Endothelial cell (in vitro differentiated cells): ENCODE measurements around the gene HDAC4. TPM values are rescaled to one million over a fixed set of nuclear protein-coding genes. Genes with fewer than 3 reads are reported as not detected.

Experiments used
- DNase-seq: peaks from one replicate; pipeline ENCODE4 v3.0.0; 2021; ENCODE audit warnings: low spot score
- H3K27ac Mint-ChIP-seq: one replicate; pipeline ENCODE4 v1.8.0; 2021; ENCODE audit warnings: mixed read lengths, inconsistent platforms; ENCODE audit not compliant: unreplicated experiment
- H3K27me3 Mint-ChIP-seq: one replicate; pipeline ENCODE4 v1.8.0; 2021; ENCODE audit warnings: mild to moderate bottlenecking, moderate library complexity, mixed read lengths, inconsistent platforms; ENCODE audit not compliant: unreplicated experiment
- H3K36me3 Mint-ChIP-seq: one replicate; pipeline ENCODE4 v1.8.0; 2021; ENCODE audit warnings: mild to moderate bottlenecking, low read depth, mixed read lengths, inconsistent platforms; ENCODE audit not compliant: unreplicated experiment
- H3K4me1 Mint-ChIP-seq: one replicate; pipeline ENCODE4 v1.8.0; 2021; ENCODE audit warnings: mild to moderate bottlenecking, mixed read lengths, inconsistent platforms; ENCODE audit not compliant: unreplicated experiment
- H3K4me3 Mint-ChIP-seq: one replicate; pipeline ENCODE4 v1.8.0; 2021; ENCODE audit warnings: mild to moderate bottlenecking, mixed read lengths, inconsistent platforms; ENCODE audit not compliant: unreplicated experiment
- H3K9me3 Mint-ChIP-seq: one replicate; pipeline ENCODE4 v1.8.0; 2021; ENCODE audit warnings: mixed read lengths, inconsistent platforms; ENCODE audit not compliant: unreplicated experiment
- CTCF ChIP-seq: fragments of 200-600 bp; sonication (generic); IDR thresholded peaks from one replicate; pipeline ENCODE4 v1.5.0; 2021; ENCODE audit warnings: antibody characterized with exemption; ENCODE audit not compliant: unreplicated experiment
- total RNA-seq: library from RNA; stranded (reverse); fragmentation: NEBNext Ultra II Directional; extraction: Animal tissue kit (Norgen Biotek cat#: 25700); gene quantifications from one replicate; pipeline ENCODE4 v1.2.1, GENCODE V29; 2021; ENCODE audit not compliant: unreplicated experiment

HDAC4 gene
- total RNA-seq, 1 donor from 2014 or later = 26.0 TPM

GRCh38 chr2:239291475-239292350 lies 109.1 kb downstream of the HDAC4 start:
- Mint-ChIP-seq H3K27ac (peak overlapping the region; percentile 18), H3K4me1 (peaks cover 31% of the 10 kb centered on the region), H3K4me3 (no peak overlapping the region)

GRCh38 chr2:239290618-239291474 lies 110.0 kb downstream of the HDAC4 start:
- TF ChIP-seq CTCF = no peak
- no peaks in the 10 kb centered on the region for H3K9me3 Mint-ChIP-seq
- no peak for DNase-seq
- H3K4me1 Mint-ChIP-seq = peaks cover 36% of the 10 kb centered on the region
- H3K36me3 Mint-ChIP-seq = no peaks in the 10 kb centered on the region
- no peak overlapping the region for H3K4me3 Mint-ChIP-seq
- peaks cover 3% of the 10 kb centered on the region for H3K27me3 Mint-ChIP-seq
- H3K27ac Mint-ChIP-seq = peak overlapping the region; percentile 27

More at GRCh38 chr2:239291475-239292350, 109.1 kb downstream of the HDAC4 start:
- TF ChIP-seq CTCF = no peak
- DNase-seq = peak; percentile 41
- no peaks in the 10 kb centered on the region for H3K9me3 Mint-ChIP-seq
- peaks cover 3% of the 10 kb centered on the region for H3K27me3 Mint-ChIP-seq
- H3K36me3 Mint-ChIP-seq = no peaks in the 10 kb centered on the region

- Mint-ChIP-seq H3K36me3 (no peaks in the 10 kb centered on the region), H3K4me3 (no peak overlapping the region), H3K4me1 (peaks cover 43% of the 10 kb centered on the region), H3K27me3 (peaks cover 5% of the 10 kb centered on the region), H3K27ac (no peak overlapping the region), H3K9me3 (no peaks in the 10 kb centered on the region)
- no peak for TF ChIP-seq CTCF
- no peak for DNase-seq
These were observed 111.3 kb downstream of the HDAC4 start for GRCh38 chr2:239289545-239289944.

- no peaks in the 10 kb centered on the region for H3K9me3 Mint-ChIP-seq
- H3K36me3 Mint-ChIP-seq = no peaks in the 10 kb centered on the region
- no peak overlapping the region for H3K4me3 Mint-ChIP-seq
- no peak for DNase-seq
- no peak for TF ChIP-seq CTCF
- H3K27me3 Mint-ChIP-seq = peaks cover 5% of the 10 kb centered on the region
- peaks cover 39% of the 10 kb centered on the region for H3K4me1 Mint-ChIP-seq
- no peak overlapping the region for H3K27ac Mint-ChIP-seq
These were observed 111.8 kb downstream of the HDAC4 start for GRCh38 chr2:239288951-239289511.
